Heart right ventricle (tissue), 16 donors: ENCODE data around the gene TTC24. TPM values are rescaled to one million over a fixed set of nuclear protein-coding genes. Genes with fewer than 3 reads are reported as not detected.

Experiments used
- ATAC-seq, 8 donors: fragments of 200-7000 bp; cut with Tn5 transposase; one replicate each; pipeline ENCODE4 v1.9.1; 2020; ENCODE audit warnings: mild to moderate bottlenecking in 8 of 8, moderate library complexity in 8 of 8, moderate number of reproducible peaks in 1 of 8
- DNase-seq, 2 donors: peaks; one replicate each; pipeline ENCODE4 v3.0.0-alpha.2; 2020
- H3K27ac ChIP-seq, 10 donors: fragments of 200-600 bp; sonication (generic) in 2 of 10; one replicate each; pipeline versions ENCODE4 v1.5.0 to v1.8.0; 2020 to 2022; ENCODE audit warnings: mild to moderate bottlenecking in 3 of 10
- H3K27me3 ChIP-seq, 7 donors: fragments of 200-600 bp; one replicate each; pipeline ENCODE4 v1.8.0; 2021 to 2022; ENCODE audit warnings: mild to moderate bottlenecking in 2 of 7
- H3K36me3 ChIP-seq, 9 donors: fragments of 200-600 bp; sonication (generic) in 1 of 9; one replicate each; pipeline versions ENCODE4 v1.5.0 to v1.8.0; 2020 to 2022; ENCODE audit warnings: mild to moderate bottlenecking in 2 of 9
- H3K4me1 ChIP-seq, 9 donors: fragments of 200-600 bp; sonication (generic) in 1 of 9; one replicate each; pipeline versions ENCODE4 v1.5.0 to v1.8.0; 2020 to 2022; ENCODE audit warnings: mild to moderate bottlenecking in 4 of 9
- H3K4me3 ChIP-seq, 10 donors: fragments of 200-600 bp; sonication (generic) in 2 of 10; one replicate each; pipeline versions ENCODE4 v1.5.0 to v1.8.0; 2020 to 2022; ENCODE audit warnings: mild to moderate bottlenecking in 7 of 10, moderate library complexity in 2 of 10
- H3K9me3 ChIP-seq, 11 donors: fragments of 200-600 bp in 10 of 11; sonication (generic) in 2 of 11; one replicate each; pipeline versions ENCODE4 v1.5.0 to v1.8.0; 2013 to 2022; ENCODE audit warnings: mild to moderate bottlenecking in 2 of 11, control low read depth in 1 of 11, moderate library complexity in 1 of 11
- CTCF ChIP-seq, 9 donors: fragments of 200-600 bp; sonication (generic) in 2 of 9; IDR thresholded peaks; one replicate each; pipeline versions ENCODE4 v1.5.0 to v1.8.0; 2021 to 2022; ENCODE audit warnings: antibody characterized with exemption in 9 of 9, mild to moderate bottlenecking in 5 of 9, moderate library complexity in 1 of 9
- WGBS, 2 donors: extraction: QIAGEN DNeasy Blood & Tissue Kit; methylation state at CpG; one replicate each; pipeline ENCODE4 v1.1.7; 2013; ENCODE audit warnings: inconsistent platforms in 1 of 2; 5-methylcytosine and 5-hydroxymethylcytosine counted together
- intact Hi-C, 10 donors: fragments of 100-400 bp; cut with DNase I; formaldehyde crosslinking; loops; one replicate each; pipeline versions ENCODE4 v1.11.1 to v1.14.2; 2022
- polyA plus RNA-seq, 2 donors: library from polyadenylated mRNA; stranded (reverse); fragments of 200-250 nt; gene quantifications; one replicate each; pipeline ENCODE4 v1.2.3, GENCODE V29; 2013
- total RNA-seq, 10 donors: library from RNA; stranded (reverse); fragmentation: NEBNext Ultra II Directional in 3 of 10; extraction: Animal tissue kit (Norgen Biotek cat#: 25700) in 3 of 10; gene quantifications; one replicate each; pipeline versions ENCODE4 v1.2.1 to v1.2.4, GENCODE V29; 2021 to 2023
- donor health status: Arrhythmogenic right ventricular cardiomyopathy.
- donor health status: ischemic (EF 13 %, LVEDD 7.1; RV severe dilation, severe dysfunction).
- donor health status: healthy with polysubstance abuse.
- donor health status: DM: no; HTN: yes; CAD: no.
- donor health status: DM: no; HTN: no; CAD: no.
- donor health status: ischemic (EF 25% LVEDD 6.9; RV normal size, moderate dysfunction).
- donor health status: ischemic (EF 25% LVEDD 5.7; RV mildly dilated, moderate dysfunction).
- donor health status: healthy.
- donor health status: DM: yes; HTN: yes; CAD: no.
- donor health status: Ischemic cardiomyopathy.
- donor health status: ischemic (EF 35%, LVEDD 5.7; RV mildly dilated, moderate dysfunction).
- donor health status: nonischemic (EF 11% LVEDD 7.7; RV severe dilation, severe dysfunction).
- donor health status: DM: yes; HTN: yes; CAD: no.
- donor health status: PGD.
- donor health status: ischemic (EF 29% LVEDD 5.4; RV normal size, mild dysfunction).
- donor health status: nonischemic (EF 23%, LVEDD 6.1; RV moderate dilation, normal function).

TTC24 gene
- total and polyA plus RNA-seq, 12 donors, result 0.03 to 0.21 TPM; not detected in 10

- Histone ChIP-seq H3K9me3 (no peaks in the 10 kb centered on the region), H3K27me3 (peaks cover 0 to 4% (median 0%) of the 10 kb centered on the region in 7 donors), H3K27ac (no peak overlapping the region), H3K4me1 (peaks cover 0 to 18% (median 13%) of the 10 kb centered on the region in 9 donors), H3K4me3 (no peak overlapping the region), H3K36me3 (no peaks in the 10 kb centered on the region)
- 45 to 56% methylated on average over 2 of the region's 2 CpGs for WGBS, 2 donors
- no peak for ATAC-seq
- intact Hi-C loops, result no loop called here
- DNase-seq, result no peak
- TF ChIP-seq CTCF (IDR thresholded peaks at IDR 0.05), result no peak
Observed at GRCh38 chr1:156574039-156574633, 5.4 kb upstream of the TTC24 start.

- intact Hi-C loops, result loop anchor here in 1 of 10 donors (5.0 kb wide), 1 partner anchor 35 kb away; no protein-coding TSS in a partner anchor
Observed at GRCh38 chr1:156577550-156577949, 2.0 kb upstream of the TTC24 start.

GRCh38 chr1:156578055-156578454 lies 1.5 kb upstream of the TTC24 start:
- 41 to 74% methylated on average over 3 to 7 of the region's 7 CpGs for WGBS, 2 donors
- intact Hi-C loops, result loop anchor here in 1 of 10 donors (5.0 kb wide), 1 partner anchor 34 kb away; no protein-coding TSS in a partner anchor
- Histone ChIP-seq H3K27ac (no peak overlapping the region), H3K36me3 (no peaks in the 10 kb centered on the region), H3K27me3 (no peaks in the 10 kb centered on the region), H3K4me1 (no peaks in the 10 kb centered on the region), H3K9me3 (no peaks in the 10 kb centered on the region), H3K4me3 (no peak overlapping the region)
- no peak for ATAC-seq
- no peak for TF ChIP-seq CTCF (IDR thresholded peaks at IDR 0.05)
- DNase-seq, result no peak

More at GRCh38 chr1:156577550-156577949, 2.0 kb upstream of the TTC24 start:
- ATAC-seq (no peak), DNase-seq (no peak)
- peaks cover 0 to 4% (median 2%) of the 10 kb centered on the region in 9 donors for H3K4me1 ChIP-seq
- no peaks in the 10 kb centered on the region for H3K36me3 ChIP-seq
- H3K27me3 ChIP-seq, result no peaks in the 10 kb centered on the region
- no peak overlapping the region for H3K27ac ChIP-seq
- TF ChIP-seq CTCF (IDR thresholded peaks at IDR 0.05), result no peak
- no peaks in the 10 kb centered on the region for H3K9me3 ChIP-seq
- 90 to 100% methylated on average over 3 of the region's 3 CpGs for WGBS, 2 donors
- H3K4me3 ChIP-seq, result no peak overlapping the region

- intact Hi-C loops, result loop anchor here in 5 of 10 donors (5.0 to 10.0 kb wide), 4 partner anchors 35 to 117 kb away; partner anchors contain the start of gene HAPLN2 (in 1 of the 5)
- peaks cover 0 to 10% (median 4%) of the 10 kb centered on the region in 9 donors for H3K4me1 ChIP-seq
- H3K27ac ChIP-seq, result peak overlapping the region in 1 of 10 donors; percentile 58
- peak overlapping the region in 1 of 10 donors; percentile 27 for H3K4me3 ChIP-seq
- H3K9me3 ChIP-seq, result no peaks in the 10 kb centered on the region
- no peaks in the 10 kb centered on the region for H3K36me3 ChIP-seq
- 76 to 80% methylated on average over 21 of the region's 21 CpGs for whole genome bisulfite sequencing, 2 donors
- TF ChIP-seq CTCF (IDR thresholded peaks at IDR 0.05), result no peak
- H3K27me3 ChIP-seq, result no peaks in the 10 kb centered on the region
- DNase-seq (no peak), ATAC-seq (no peak)
Observed at GRCh38 chr1:156581661-156582387, 2.3 kb downstream of the TTC24 start.
